Motor neuron (in vitro differentiated cells): ENCODE results near the gene ZFYVE28. TPM values are rescaled to one million over a fixed set of nuclear protein-coding genes. Genes with fewer than 3 reads are reported as not detected.

ENCODE experiments used
- ATAC-seq, 8 experiments: fragments of 200-7000 bp; cut with Tn5 transposase; replicated peaks in 6 of 8; 2 replicates each; pipeline ENCODE4 v1.8.0; 2021; ENCODE audit warnings: mild to moderate bottlenecking in 8 of 8, moderate library complexity in 8 of 8
- H3K27ac ChIP-seq, 2 donors: fragments of 250-450 bp; sonication (Bioruptor Pico); 2 replicates each; pipeline ENCODE4 v1.9.0; 2021; ENCODE audit warnings: antibody characterized with exemption in 2 of 2, mild to moderate bottlenecking in 2 of 2, moderate library complexity in 1 of 2
- H3K4me1 ChIP-seq, 2 donors: fragments of 250-450 bp; sonication (Bioruptor Pico); replicated peaks in 1 of 2; 2 replicates each; pipeline ENCODE4 v1.6.1; 2021; ENCODE audit warnings: antibody characterized with exemption in 2 of 2, mild to moderate bottlenecking in 2 of 2, moderate library complexity in 1 of 2
- H3K4me3 ChIP-seq, 5 donors: fragments of 250-450 bp; sonication (Bioruptor Pico); 2 replicates each; pipeline ENCODE4 v1.9.0; 2021; ENCODE audit warnings: antibody characterized with exemption in 5 of 5, mild to moderate bottlenecking in 5 of 5, moderate library complexity in 4 of 5
- WGBS, 10 experiments: fragments of 450-650 bp; shearing (Covaris generic); methylation state at CpG; one replicate each; pipeline ENCODE4 v1.0.0; 2022; 5-methylcytosine and 5-hydroxymethylcytosine counted together
- in situ Hi-C, 9 experiments: fragments of 400-800 bp; cut with MboI; loops; one replicate each; pipeline ENCODE4 v1.15.0; 2021; ENCODE audit warnings: low sequenced_read_pairs in 9 of 9, low pct_unique_long_range_greater_than_20kb in 2 of 9; ENCODE audit not compliant: unreplicated experiment in 9 of 9
- total RNA-seq, 8 experiments: library from RNA; unstranded; fragments of 300-600 nt; gene quantifications; 2 replicates each; pipeline versions ENCODE4 v1.2.3 to v1.2.4, GENCODE V29; 2022

The ZFYVE28 gene
- total RNA-seq, 8 experiments from 2014 or later: 1.1 to 8.2 (median 4.3) TPM

GRCh38 chr4:2399216-2399615 lies 19.2 kb downstream of the ZFYVE28 start:
- Histone ChIP-seq H3K4me1 (peaks cover 14 to 19% of the 10 kb centered on the region in 2 donors), H3K27ac (no peak overlapping the region), H3K4me3 (no peak overlapping the region)
- ATAC-seq: no peak
- WGBS, 10 experiments: 88% methylated on average over 3 of the region's 10 CpGs; no CpG with 5 or more reads in 9 of the 10 experiments
- in situ Hi-C loops: no loop called here

- H3K27ac ChIP-seq: no peak overlapping the region
- in situ Hi-C loops: no loop called here
- ATAC-seq: no peak
- no peak overlapping the region for H3K4me3 ChIP-seq
- peaks cover 14 to 22% of the 10 kb centered on the region in 2 donors for H3K4me1 ChIP-seq
- 74 to 100% (median 93%) methylated on average over 1 to 11 of the region's 20 CpGs; no CpG with 5 or more reads in 3 of the 10 experiments for WGBS, 10 experiments
Measured at GRCh38 chr4:2397596-2398379, 20.7 kb downstream of the ZFYVE28 start.

- Histone ChIP-seq H3K4me3 (no peak overlapping the region), H3K27ac (no peak overlapping the region), H3K4me1 (peaks cover 7 to 13% of the 10 kb centered on the region in 2 donors)
- in situ Hi-C loops: no loop called here
- ATAC-seq: no peak
- 70 to 93% (median 82%) methylated on average over 2 to 5 of the region's 21 CpGs; no CpG with 5 or more reads in 6 of the 10 experiments for WGBS, 10 experiments
Measured at GRCh38 chr4:2396781-2397368, 21.6 kb downstream of the ZFYVE28 start.

GRCh38 chr4:2395584-2395983 lies 22.9 kb downstream of the ZFYVE28 start:
- no peak overlapping the region for H3K4me3 ChIP-seq
- H3K27ac ChIP-seq: no peak overlapping the region
- WGBS, 10 experiments: 89 to 100% methylated on average over 1 to 5 of the region's 9 CpGs; no CpG with 5 or more reads in 8 of the 10 experiments
- in situ Hi-C loops: no loop called here
- peaks cover 10 to 12% of the 10 kb centered on the region in 2 donors for H3K4me1 ChIP-seq
- ATAC-seq: no peak

GRCh38 chr4:2395038-2395437 lies 23.4 kb downstream of the ZFYVE28 start:
- H3K4me1 ChIP-seq: peaks cover 10 to 12% of the 10 kb centered on the region in 2 donors
- H3K27ac ChIP-seq: no peak overlapping the region
- H3K4me3 ChIP-seq: no peak overlapping the region
- 0 to 100% (median 86%) methylated on average over 1 to 5 of the region's 9 CpGs; no CpG with 5 or more reads in 3 of the 10 experiments for WGBS, 10 experiments
- ATAC-seq: no peak
- in situ Hi-C loops: no loop called here

- ATAC-seq: no peak
- peaks cover 10 to 12% of the 10 kb centered on the region in 2 donors for H3K4me1 ChIP-seq
- no peak overlapping the region for H3K4me3 ChIP-seq
- H3K27ac ChIP-seq: no peak overlapping the region
- in situ Hi-C loops: no loop called here
- WGBS, 10 experiments: 70 to 97% (median 87%) methylated on average over 2 to 10 of the region's 17 CpGs; no CpG with 5 or more reads in 4 of the 10 experiments
Measured at GRCh38 chr4:2394528-2394927, 23.9 kb downstream of the ZFYVE28 start.

- in situ Hi-C loops: no loop called here
- 6 to 80% (median 21%) methylated on average over 1 to 17 of the region's 28 CpGs; no CpG with 5 or more reads in 4 of the 10 experiments for WGBS, 10 experiments
- H3K4me1 ChIP-seq: peaks cover 10 to 12% of the 10 kb centered on the region in 2 donors
- H3K4me3 ChIP-seq: no peak overlapping the region
- peak in 7 of 8 experiments; percentile 51 to 95 (median 87) for ATAC-seq
- H3K27ac ChIP-seq: no peak overlapping the region
Measured at GRCh38 chr4:2393353-2394270, 24.8 kb downstream of the ZFYVE28 start.

- H3K4me1 ChIP-seq: peaks cover 10 to 12% of the 10 kb centered on the region in 2 donors
- H3K4me3 ChIP-seq: no peak overlapping the region
- no peak overlapping the region for H3K27ac ChIP-seq
- in situ Hi-C loops: no loop called here
- peak in 2 of 8 experiments; percentile 13 to 48 for ATAC-seq
- 20 to 75% (median 40%) methylated on average over 1 to 14 of the region's 20 CpGs; no CpG with 5 or more reads in 2 of the 10 experiments for WGBS, 10 experiments
Measured at GRCh38 chr4:2390784-2391421, 27.5 kb downstream of the ZFYVE28 start.

GRCh38 chr4:2390146-2390545 lies 28.3 kb downstream of the ZFYVE28 start:
- H3K4me1 ChIP-seq: peaks cover 10 to 12% of the 10 kb centered on the region in 2 donors
- no peak for ATAC-seq
- no peak overlapping the region for H3K27ac ChIP-seq
- H3K4me3 ChIP-seq: no peak overlapping the region
- 30 to 87% (median 65%) methylated on average over 1 to 6 of the region's 9 CpGs; no CpG with 5 or more reads in 2 of the 10 experiments for WGBS, 10 experiments
- in situ Hi-C loops: no loop called here

- H3K4me3 ChIP-seq: no peak overlapping the region
- in situ Hi-C loops: no loop called here
- WGBS, 10 experiments: 20 to 80% (median 67%) methylated on average over 1 to 5 of the region's 9 CpGs; no CpG with 5 or more reads in 3 of the 10 experiments
- H3K27ac ChIP-seq: no peak overlapping the region
- ATAC-seq: no peak
- H3K4me1 ChIP-seq: peaks cover 10 to 12% of the 10 kb centered on the region in 2 donors
Measured at GRCh38 chr4:2389691-2390090, 28.8 kb downstream of the ZFYVE28 start.

- in situ Hi-C loops: no loop called here
- H3K4me1 ChIP-seq: peaks cover 7 to 13% of the 10 kb centered on the region in 2 donors
- 0 to 79% (median 67%) methylated on average over 1 to 8 of the region's 9 CpGs; no CpG with 5 or more reads in 3 of the 10 experiments for WGBS, 10 experiments
- H3K27ac ChIP-seq: no peak overlapping the region
- no peak overlapping the region for H3K4me3 ChIP-seq
- ATAC-seq: peak in 3 of 8 experiments; percentile 53 to 78 (median 60)
Measured at GRCh38 chr4:2388429-2389182, 29.8 kb downstream of the ZFYVE28 start.

- 60 to 100% (median 85%) methylated on average over 1 to 8 of the region's 12 CpGs; no CpG with 5 or more reads in 2 of the 10 experiments for WGBS, 10 experiments
- no peak overlapping the region for H3K27ac ChIP-seq
- no peak overlapping the region for H3K4me3 ChIP-seq
- ATAC-seq: no peak
- peaks cover 7 to 8% of the 10 kb centered on the region in 2 donors for H3K4me1 ChIP-seq
- in situ Hi-C loops: no loop called here
Measured at GRCh38 chr4:2387829-2388228, 30.6 kb downstream of the ZFYVE28 start.
